Glutamatergic neuron (in vitro differentiated cells): ENCODE measurements around the gene SPTBN2. TPM values are rescaled to one million over a fixed set of nuclear protein-coding genes. Genes with fewer than 3 reads are reported as not detected.

ENCODE experiments used
- DNase-seq: peaks from one replicate; pipeline ENCODE4 v3.0.0; 2022
- H3K27ac Mint-ChIP-seq: one replicate; pipeline ENCODE4 v1.8.0; 2020; ENCODE audit warnings: mild to moderate bottlenecking, mixed read lengths, inconsistent platforms; ENCODE audit not compliant: unreplicated experiment
- H3K27me3 Mint-ChIP-seq: one replicate; pipeline ENCODE4 v1.8.0; 2020; ENCODE audit warnings: mild to moderate bottlenecking, moderate library complexity, mixed read lengths, inconsistent platforms; ENCODE audit not compliant: unreplicated experiment
- H3K36me3 Mint-ChIP-seq: one replicate; pipeline ENCODE4 v1.8.0; 2020; ENCODE audit warnings: mild to moderate bottlenecking, mixed read lengths, inconsistent platforms; ENCODE audit not compliant: unreplicated experiment
- H3K4me1 Mint-ChIP-seq: one replicate; pipeline ENCODE4 v1.8.0; 2020; ENCODE audit warnings: mild to moderate bottlenecking, low read depth, mixed read lengths, inconsistent platforms; ENCODE audit not compliant: unreplicated experiment
- H3K4me3 Mint-ChIP-seq: one replicate; pipeline ENCODE4 v1.8.0; 2020; ENCODE audit warnings: mild to moderate bottlenecking, mixed read lengths, inconsistent platforms; ENCODE audit not compliant: unreplicated experiment
- H3K9me3 Mint-ChIP-seq: one replicate; pipeline ENCODE4 v1.8.0; 2020; ENCODE audit warnings: mild to moderate bottlenecking, moderate library complexity, mixed read lengths, inconsistent platforms; ENCODE audit not compliant: unreplicated experiment
- total RNA-seq: library from RNA; stranded (reverse); fragmentation: NEBNext Ultra II Directional; extraction: Animal tissue kit (Norgen Biotek cat#: 25700); gene quantifications from one replicate; pipeline ENCODE4 v1.2.1, GENCODE V29; 2021; ENCODE audit not compliant: unreplicated experiment
- TF ChIP-seq, protein P1 (sequence below): fragments of 200-600 bp; sonication (generic); IDR thresholded peaks from one replicate; pipeline ENCODE4 v1.5.0; 2021; ENCODE audit not compliant: partially characterized antibody, unreplicated experiment

Gene SPTBN2
- total RNA-seq, 1 donor from 2014 or later: 371 TPM

DNA sequence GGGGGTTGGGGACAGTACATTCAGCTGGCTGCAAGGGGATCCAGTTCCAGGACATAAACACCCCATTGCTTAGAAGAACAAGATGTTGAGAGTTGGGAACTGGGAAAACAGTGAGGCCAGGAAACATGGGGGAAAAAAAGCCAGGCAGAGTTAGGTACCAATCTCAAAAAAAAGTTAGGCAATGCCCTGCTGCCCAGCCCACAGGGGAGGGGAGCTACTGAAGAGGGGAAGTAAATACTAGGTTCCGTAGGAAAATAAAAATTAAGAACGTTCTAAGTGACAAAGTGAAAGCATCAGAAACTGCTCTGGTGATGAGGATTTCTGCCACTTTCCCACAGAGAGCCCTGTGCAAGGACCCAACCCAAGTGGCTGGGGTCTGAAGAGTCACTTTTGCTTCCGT is 12.0 kb downstream of the SPTBN2 start:
- Mint-ChIP-seq H3K36me3 (no peaks in the 10 kb centered on the region), H3K4me1 (peaks cover 18% of the 10 kb centered on the region), H3K27me3 (peaks cover 19% of the 10 kb centered on the region), H3K27ac (no peak overlapping the region), H3K9me3 (peaks cover 9% of the 10 kb centered on the region), H3K4me3 (no peak overlapping the region)
- TF ChIP-seq, protein P1, sequence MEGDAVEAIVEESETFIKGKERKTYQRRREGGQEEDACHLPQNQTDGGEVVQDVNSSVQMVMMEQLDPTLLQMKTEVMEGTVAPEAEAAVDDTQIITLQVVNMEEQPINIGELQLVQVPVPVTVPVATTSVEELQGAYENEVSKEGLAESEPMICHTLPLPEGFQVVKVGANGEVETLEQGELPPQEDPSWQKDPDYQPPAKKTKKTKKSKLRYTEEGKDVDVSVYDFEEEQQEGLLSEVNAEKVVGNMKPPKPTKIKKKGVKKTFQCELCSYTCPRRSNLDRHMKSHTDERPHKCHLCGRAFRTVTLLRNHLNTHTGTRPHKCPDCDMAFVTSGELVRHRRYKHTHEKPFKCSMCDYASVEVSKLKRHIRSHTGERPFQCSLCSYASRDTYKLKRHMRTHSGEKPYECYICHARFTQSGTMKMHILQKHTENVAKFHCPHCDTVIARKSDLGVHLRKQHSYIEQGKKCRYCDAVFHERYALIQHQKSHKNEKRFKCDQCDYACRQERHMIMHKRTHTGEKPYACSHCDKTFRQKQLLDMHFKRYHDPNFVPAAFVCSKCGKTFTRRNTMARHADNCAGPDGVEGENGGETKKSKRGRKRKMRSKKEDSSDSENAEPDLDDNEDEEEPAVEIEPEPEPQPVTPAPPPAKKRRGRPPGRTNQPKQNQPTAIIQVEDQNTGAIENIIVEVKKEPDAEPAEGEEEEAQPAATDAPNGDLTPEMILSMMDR: no peak
- no peak for DNase-seq

- peaks cover 7% of the 10 kb centered on the region for H3K4me1 Mint-ChIP-seq
- peaks cover 8% of the 10 kb centered on the region for H3K9me3 Mint-ChIP-seq
Measured at GRCh38 chr11:66715346-66716085, 13.5 kb downstream of the SPTBN2 start.

DNA sequence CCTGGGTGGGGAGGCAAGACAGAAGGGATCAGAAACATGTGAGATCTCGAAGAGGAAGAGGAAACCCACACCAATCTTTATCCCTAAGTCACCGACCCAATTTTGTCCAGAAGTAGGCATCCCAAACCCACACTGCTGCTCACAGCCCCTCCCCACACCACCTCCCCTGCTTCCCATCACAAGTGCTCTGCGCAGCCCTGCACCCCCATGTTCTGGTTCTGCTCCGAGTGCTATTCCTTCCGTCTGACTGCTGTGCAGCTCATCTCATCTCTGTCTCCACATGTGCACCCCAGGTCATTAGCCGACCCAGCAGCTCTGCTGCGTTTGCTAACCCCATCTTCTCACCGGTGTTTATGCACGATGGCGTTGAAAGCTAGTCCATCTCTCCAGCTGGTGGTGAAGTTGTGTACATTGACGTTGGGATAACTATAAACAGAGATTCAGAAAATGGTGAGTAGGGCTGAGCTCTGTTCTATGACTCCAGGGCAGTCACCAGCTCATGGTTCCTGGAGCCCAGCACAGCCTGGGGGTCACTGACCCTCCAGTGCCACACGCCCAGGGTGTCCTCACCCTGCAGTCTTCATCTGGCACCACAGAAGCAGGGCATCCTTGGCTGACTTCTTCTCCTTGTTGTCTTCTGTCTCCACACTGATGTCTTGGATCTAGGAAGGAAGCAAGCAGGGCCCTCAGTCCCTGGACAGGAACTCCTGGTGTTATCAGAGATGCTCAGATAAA is 15.1 kb downstream of the SPTBN2 start:
- peaks cover 7% of the 10 kb centered on the region for H3K9me3 Mint-ChIP-seq
- peak overlapping the region; percentile 9 for H3K27ac Mint-ChIP-seq
- peaks cover 3% of the 10 kb centered on the region for H3K36me3 Mint-ChIP-seq
- H3K4me1 Mint-ChIP-seq: peaks cover 3% of the 10 kb centered on the region
- H3K27me3 Mint-ChIP-seq: peaks cover 15% of the 10 kb centered on the region
- no peak overlapping the region for H3K4me3 Mint-ChIP-seq
- no peak for DNase-seq
- TF ChIP-seq, protein P1: no peak

More at GRCh38 chr11:66715346-66716085, 13.5 kb downstream of the SPTBN2 start:
- no peak overlapping the region for H3K4me3 Mint-ChIP-seq
- TF ChIP-seq, protein P1: no peak
- no peak for DNase-seq
- peaks cover 3% of the 10 kb centered on the region for H3K36me3 Mint-ChIP-seq
- H3K27ac Mint-ChIP-seq: no peak overlapping the region
- H3K27me3 Mint-ChIP-seq: peaks cover 18% of the 10 kb centered on the region

DNA sequence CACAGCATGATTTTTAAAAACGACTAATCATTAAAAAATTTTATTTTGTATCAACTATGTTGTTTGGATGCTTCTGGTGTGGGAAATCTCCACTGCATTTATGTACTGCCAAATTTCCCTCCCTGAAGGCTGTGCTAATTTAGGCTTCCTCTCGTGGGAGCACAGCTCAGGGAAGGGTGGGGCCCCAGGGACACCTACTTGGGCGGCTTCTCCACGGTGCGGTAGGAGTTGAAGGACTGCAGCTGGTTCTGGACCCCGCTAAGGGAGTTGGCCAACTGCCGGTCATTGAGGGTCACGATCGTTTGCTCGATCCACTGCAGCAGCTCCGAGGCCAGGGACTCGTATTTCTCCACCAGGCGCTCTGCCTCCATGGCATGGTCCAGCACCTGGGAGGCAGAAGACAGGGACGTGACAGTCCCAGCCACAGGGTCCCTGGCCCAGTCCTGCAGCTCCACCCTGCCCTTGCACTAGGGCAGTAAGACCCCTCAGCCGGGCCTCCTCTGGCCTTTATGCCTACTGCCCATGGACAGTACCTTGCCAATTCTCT is 18.6 kb downstream of the SPTBN2 start:
- Mint-ChIP-seq H3K4me3 (no peak overlapping the region), H3K27ac (no peak overlapping the region), H3K36me3 (peaks cover 3% of the 10 kb centered on the region), H3K27me3 (peaks cover 10% of the 10 kb centered on the region), H3K9me3 (peaks cover 8% of the 10 kb centered on the region), H3K4me1 (no peaks in the 10 kb centered on the region)
- no peak for DNase-seq
- TF ChIP-seq, protein P1: no peak
